BLaER1 treated with 17β-estradiol and CSF1 and Interleukin-3, amounts not matched to agents 10 nM and 100 nM (cell line): ENCODE data around the gene PLXDC2.

Experiments
- H3K27ac ChIP-seq, 11 experiments: shearing (Covaris generic); formaldehyde crosslinking; 2 replicates each; pipeline ENCODE4 v1.8.1; 2022
- H3K27me3 ChIP-seq, 11 experiments: shearing (Covaris generic); formaldehyde crosslinking; 2 replicates each; pipeline ENCODE4 v1.8.1; 2022
- H3K36me3 ChIP-seq, 11 experiments: shearing (Covaris generic); formaldehyde crosslinking; 2 replicates each; pipeline ENCODE4 v1.8.1; 2022
- H3K4me1 ChIP-seq, 10 experiments: shearing (Covaris generic); formaldehyde crosslinking; 2 replicates each; pipeline ENCODE4 v1.8.1; 2022
- H3K4me2 ChIP-seq, 11 experiments: shearing (Covaris generic); formaldehyde crosslinking; 2 replicates each; pipeline ENCODE4 v1.8.1; 2022
- H3K4me3 ChIP-seq, 10 experiments: shearing (Covaris generic); formaldehyde crosslinking; 2 replicates each; pipeline ENCODE4 v1.8.1; 2022
- H3K9ac ChIP-seq, 11 experiments: shearing (Covaris generic); formaldehyde crosslinking; 2 replicates each; pipeline ENCODE4 v1.8.1; 2022
- H3K9me3 ChIP-seq, 11 experiments: shearing (Covaris generic); formaldehyde crosslinking; replicated peaks in 1 of 11; 2 replicates each; pipeline ENCODE4 v1.8.1; 2022
- H4K20me1 ChIP-seq, 11 experiments: shearing (Covaris generic); formaldehyde crosslinking; 2 replicates each; pipeline ENCODE4 v1.8.1; 2022
- Cebpa-rat ChIP-seq, 11 experiments: shearing (Covaris generic); IDR thresholded peaks; 2 replicates each; pipeline ENCODE4 v1.8.1; 2022

Gene PLXDC2

DNA sequence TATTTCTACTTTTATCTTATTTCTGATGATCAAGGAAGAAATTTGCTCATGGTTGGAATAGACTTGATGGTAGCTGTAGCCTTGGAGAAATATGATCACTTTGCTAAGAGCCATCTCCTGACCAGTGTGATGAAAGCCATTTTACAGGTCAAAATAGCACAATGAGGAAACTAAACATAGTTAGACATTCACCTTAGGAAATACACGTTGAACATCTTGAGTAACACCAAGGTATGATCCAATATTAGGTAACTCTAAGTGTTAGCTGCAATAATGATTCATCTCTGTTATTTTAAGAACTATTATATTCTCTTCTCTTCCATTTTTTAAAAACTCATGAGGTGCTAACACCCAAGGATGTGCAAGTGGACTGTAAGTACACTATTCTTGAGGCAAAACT, 328.0 kb downstream of the PLXDC2 start:
- no peak overlapping the region for H3K4me2 ChIP-seq
- no peaks in the 10 kb centered on the region for H3K27me3 ChIP-seq
- TF ChIP-seq Cebpa-rat (IDR thresholded peaks at IDR 0.05), result no peak
- no peak overlapping the region for H3K27ac ChIP-seq
- H3K36me3 ChIP-seq, result peaks cover 0 to 45% (median 5%) of the 10 kb centered on the region in 11 experiments; a peak in 8 of 22 replicates
- H3K9ac ChIP-seq, result no peak overlapping the region
- H4K20me1 ChIP-seq, result no peaks in the 10 kb centered on the region
- H3K4me1 ChIP-seq, result no peaks in the 10 kb centered on the region
- peaks cover 0 to 3% (median 0%) of the 10 kb centered on the region in 11 experiments; a peak in 2 of 22 replicates for H3K9me3 ChIP-seq
- H3K4me3 ChIP-seq, result no peak overlapping the region

DNA sequence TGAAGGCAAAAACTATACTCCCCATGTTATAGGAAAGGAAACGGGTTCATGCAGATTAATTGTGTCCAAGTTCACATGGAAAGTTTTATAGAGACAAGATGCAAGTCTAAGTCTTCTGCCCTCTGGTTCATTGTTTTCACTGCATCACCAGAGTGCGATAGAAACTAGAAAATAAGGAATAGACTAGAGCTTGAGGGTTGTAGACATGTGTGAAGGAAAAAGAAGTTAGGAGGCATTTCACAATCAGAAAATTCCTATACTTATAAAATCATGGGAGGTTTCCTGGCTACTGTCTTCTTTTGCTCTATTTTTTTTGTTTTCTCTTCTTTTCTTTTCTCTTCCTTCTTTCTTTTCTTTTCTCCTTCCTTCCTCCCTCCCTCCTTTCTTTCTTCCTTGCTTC, 329.8 kb downstream of the PLXDC2 start:
- no peak overlapping the region for H3K27ac ChIP-seq
- no peaks in the 10 kb centered on the region for H3K4me1 ChIP-seq
- no peaks in the 10 kb centered on the region; a peak in 1 of 22 replicates for H4K20me1 ChIP-seq
- H3K4me3 ChIP-seq, result no peak overlapping the region
- no peaks in the 10 kb centered on the region for H3K27me3 ChIP-seq
- no peak for TF ChIP-seq Cebpa-rat (IDR thresholded peaks at IDR 0.05)
- H3K9me3 ChIP-seq, result no peaks in the 10 kb centered on the region
- H3K4me2 ChIP-seq, result no peak overlapping the region
- H3K36me3 ChIP-seq, result peaks cover 0 to 58% (median 5%) of the 10 kb centered on the region in 11 experiments; a peak in 9 of 22 replicates
- no peak overlapping the region for H3K9ac ChIP-seq

GRCh38 chr10:20147684-20148083, 331.5 kb downstream of the PLXDC2 start:
- Histone ChIP-seq H3K4me1 (peaks cover 0 to 8% (median 0%) of the 10 kb centered on the region in 10 experiments; a peak in 2 of 20 replicates), H3K4me2 (no peak overlapping the region), H3K4me3 (no peak overlapping the region), H3K27ac (no peak overlapping the region), H3K9ac (no peak overlapping the region), H4K20me1 (no peaks in the 10 kb centered on the region; a peak in 1 of 22 replicates), H3K36me3 (peaks cover 0 to 63% (median 5%) of the 10 kb centered on the region in 11 experiments; a peak in 9 of 22 replicates), H3K9me3 (no peaks in the 10 kb centered on the region), H3K27me3 (no peaks in the 10 kb centered on the region)
- no peak for TF ChIP-seq Cebpa-rat (IDR thresholded peaks at IDR 0.05)

DNA sequence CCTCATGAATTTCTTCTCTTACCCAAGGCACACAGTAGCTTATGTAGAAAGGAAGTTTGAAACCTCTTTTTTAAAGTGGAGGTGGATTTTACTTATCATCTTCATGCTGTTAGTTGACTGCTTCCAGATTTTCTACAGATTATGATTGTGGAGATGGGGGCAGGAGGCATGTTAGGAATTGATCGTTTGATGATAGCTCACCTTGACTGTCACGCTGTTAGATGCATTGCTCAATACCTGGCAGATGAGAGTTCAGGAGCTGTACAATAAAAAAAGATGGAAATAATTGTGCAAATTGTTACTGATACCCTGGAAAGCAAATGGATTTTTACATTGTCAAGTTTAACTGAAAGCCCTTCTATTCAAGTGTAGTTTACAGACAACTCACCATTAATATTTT, 340.3 kb downstream of the PLXDC2 start:
- no peaks in the 10 kb centered on the region for H3K27me3 ChIP-seq
- no peak for TF ChIP-seq Cebpa-rat (IDR thresholded peaks at IDR 0.05)
- peaks cover 0 to 7% (median 0%) of the 10 kb centered on the region in 10 experiments; a peak in 2 of 20 replicates for H3K4me1 ChIP-seq

DNA sequence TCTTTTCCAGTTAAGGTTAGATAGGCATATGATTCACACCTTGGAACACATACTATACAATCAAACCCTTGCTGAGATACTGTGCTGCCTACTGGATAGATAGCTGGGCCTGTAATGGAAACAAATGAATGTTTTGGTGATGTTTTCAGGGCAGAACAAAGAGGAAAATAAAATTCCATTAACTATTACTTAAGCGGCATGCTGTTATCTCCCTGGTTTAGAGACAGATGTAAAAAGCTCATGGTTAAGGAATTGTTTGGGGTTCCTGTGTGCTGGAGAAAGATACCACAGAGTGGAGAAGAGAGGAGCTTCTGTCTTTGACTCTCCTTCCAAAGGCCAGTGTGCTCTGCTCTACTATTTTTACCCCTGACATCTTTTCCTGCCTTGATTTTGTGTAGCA, 341.1 kb downstream of the PLXDC2 start:
- peaks cover 0 to 28% (median 0%) of the 10 kb centered on the region in 11 experiments; a peak in 7 of 22 replicates for H3K36me3 ChIP-seq
- TF ChIP-seq Cebpa-rat (IDR thresholded peaks at IDR 0.05), result no peak
- no peak overlapping the region for H3K27ac ChIP-seq
- no peaks in the 10 kb centered on the region for H3K27me3 ChIP-seq
- peaks cover 0 to under 1% (median 0%) of the 10 kb centered on the region in 10 experiments; a peak in 1 of 20 replicates for H3K4me1 ChIP-seq
- no peaks in the 10 kb centered on the region for H3K9me3 ChIP-seq
- H3K9ac ChIP-seq, result no peak overlapping the region
- no peak overlapping the region for H3K4me2 ChIP-seq
- no peaks in the 10 kb centered on the region for H4K20me1 ChIP-seq
- H3K4me3 ChIP-seq, result no peak overlapping the region

More for the DNA sequence above, 340.3 kb downstream of the PLXDC2 start:
- no peak overlapping the region for H3K27ac ChIP-seq
- H3K9me3 ChIP-seq, result no peaks in the 10 kb centered on the region
- no peak overlapping the region for H3K4me2 ChIP-seq
- no peak overlapping the region for H3K4me3 ChIP-seq
- peaks cover 0 to 28% (median 0%) of the 10 kb centered on the region in 11 experiments; a peak in 7 of 22 replicates for H3K36me3 ChIP-seq
- no peak overlapping the region for H3K9ac ChIP-seq
- H4K20me1 ChIP-seq, result no peaks in the 10 kb centered on the region

DNA sequence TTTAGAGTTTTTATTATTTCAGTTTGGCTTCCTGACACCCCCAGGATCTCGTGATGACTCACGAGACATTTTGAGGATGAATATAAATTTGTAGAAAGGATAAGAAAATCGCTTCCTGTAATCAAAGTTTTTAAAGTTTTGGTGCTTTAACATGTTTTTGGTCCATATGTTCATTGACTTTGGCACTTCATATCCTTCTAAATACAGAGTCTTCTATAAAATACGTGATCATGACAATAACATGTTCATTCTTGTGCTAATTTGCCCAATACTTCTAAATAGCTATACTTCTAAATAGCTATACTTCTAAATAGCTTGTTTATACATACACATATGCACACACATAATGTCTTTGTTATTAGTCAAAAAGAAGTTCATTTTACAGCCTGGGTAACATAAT, 341.9 kb downstream of the PLXDC2 start:
- Histone ChIP-seq H3K27ac (no peak overlapping the region), H3K9me3 (no peaks in the 10 kb centered on the region), H3K9ac (no peak overlapping the region), H3K36me3 (peaks cover 0 to 28% (median 0%) of the 10 kb centered on the region in 11 experiments; a peak in 7 of 22 replicates), H3K4me1 (no peaks in the 10 kb centered on the region), H4K20me1 (no peaks in the 10 kb centered on the region), H3K27me3 (no peaks in the 10 kb centered on the region), H3K4me3 (no peak overlapping the region), H3K4me2 (no peak overlapping the region)
- no peak for TF ChIP-seq Cebpa-rat (IDR thresholded peaks at IDR 0.05)

DNA sequence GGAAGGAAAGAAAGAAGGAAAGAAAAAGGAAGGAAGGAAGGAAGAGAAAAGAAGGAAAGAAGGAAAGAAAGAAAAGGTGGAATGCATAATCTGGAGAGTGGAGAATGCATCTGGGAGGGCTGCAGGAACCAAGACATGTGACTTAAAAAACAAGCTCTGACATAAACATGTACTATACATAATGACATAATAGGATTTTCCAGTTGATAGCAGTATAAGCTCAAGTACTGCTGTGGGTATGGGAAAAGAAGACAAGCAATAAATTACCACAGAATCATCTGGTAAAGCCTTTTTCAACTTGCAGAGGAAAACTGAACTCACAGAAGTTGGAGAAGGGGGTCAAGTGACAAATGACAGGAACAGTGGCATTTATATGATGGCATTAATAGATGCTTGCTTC, 345.9 kb downstream of the PLXDC2 start:
- Histone ChIP-seq H3K27ac (no peak overlapping the region), H3K27me3 (no peaks in the 10 kb centered on the region), H3K9me3 (no peaks in the 10 kb centered on the region), H4K20me1 (no peaks in the 10 kb centered on the region), H3K9ac (no peak overlapping the region), H3K4me3 (no peak overlapping the region), H3K4me2 (no peak overlapping the region), H3K4me1 (no peaks in the 10 kb centered on the region), H3K36me3 (peaks cover 0 to 39% (median 7%) of the 10 kb centered on the region in 11 experiments; a peak in 10 of 22 replicates)
- TF ChIP-seq Cebpa-rat (IDR thresholded peaks at IDR 0.05), result no peak

GRCh38 chr10:20166096-20166675, 350.0 kb downstream of the PLXDC2 start:
- Histone ChIP-seq H3K4me2 (no peak overlapping the region), H3K4me3 (no peak overlapping the region), H3K9me3 (no peaks in the 10 kb centered on the region), H3K36me3 (peaks cover 0 to 21% (median 7%) of the 10 kb centered on the region in 11 experiments; a peak in 9 of 22 replicates), H3K9ac (no peak overlapping the region), H4K20me1 (no peaks in the 10 kb centered on the region), H3K4me1 (no peaks in the 10 kb centered on the region), H3K27ac (no peak overlapping the region), H3K27me3 (no peaks in the 10 kb centered on the region)
- TF ChIP-seq Cebpa-rat (IDR thresholded peaks at IDR 0.05), result no peak

DNA sequence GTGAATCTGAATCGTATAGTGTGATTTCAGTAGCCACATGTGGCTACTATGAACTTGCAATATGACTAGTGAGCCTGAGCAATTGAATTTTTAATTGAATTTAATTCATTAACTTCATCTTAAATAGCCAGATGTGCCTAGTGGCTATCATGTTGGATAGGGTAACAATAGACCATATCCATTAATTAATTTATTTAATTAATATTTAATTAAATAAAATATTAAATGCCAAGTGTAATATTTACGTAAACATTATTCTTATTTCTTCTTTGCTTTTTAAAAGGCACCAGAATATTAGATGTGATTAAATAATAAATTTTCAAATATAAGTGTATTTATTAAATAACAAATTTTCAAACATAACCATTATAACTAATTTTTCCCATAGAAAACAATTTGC, 354.4 kb downstream of the PLXDC2 start:
- no peak overlapping the region for H3K4me3 ChIP-seq

GRCh38 chr10:20173046-20173445, 356.8 kb downstream of the PLXDC2 start:
- peaks cover 0 to 35% (median 5%) of the 10 kb centered on the region in 11 experiments; a peak in 10 of 22 replicates for H3K36me3 ChIP-seq
- no peak overlapping the region for H3K27ac ChIP-seq
- peaks cover 0 to 3% (median 0%) of the 10 kb centered on the region in 11 experiments; a peak in 1 of 22 replicates for H4K20me1 ChIP-seq
- no peaks in the 10 kb centered on the region for H3K27me3 ChIP-seq
- no peak for TF ChIP-seq Cebpa-rat (IDR thresholded peaks at IDR 0.05)
- H3K4me1 ChIP-seq, result no peaks in the 10 kb centered on the region
- H3K4me3 ChIP-seq, result no peak overlapping the region
- H3K9ac ChIP-seq, result no peak overlapping the region
- H3K9me3 ChIP-seq, result no peaks in the 10 kb centered on the region
- no peak overlapping the region for H3K4me2 ChIP-seq

More for the DNA sequence above, 354.4 kb downstream of the PLXDC2 start:
- no peaks in the 10 kb centered on the region for H3K9me3 ChIP-seq
- no peak overlapping the region for H3K9ac ChIP-seq
- H3K27ac ChIP-seq, result no peak overlapping the region
- peaks cover 0 to 25% (median 0%) of the 10 kb centered on the region in 11 experiments; a peak in 3 of 22 replicates for H3K36me3 ChIP-seq
- H3K4me2 ChIP-seq, result no peak overlapping the region
- TF ChIP-seq Cebpa-rat (IDR thresholded peaks at IDR 0.05), result no peak
- no peaks in the 10 kb centered on the region for H3K27me3 ChIP-seq
- no peaks in the 10 kb centered on the region for H3K4me1 ChIP-seq
- H4K20me1 ChIP-seq, result peaks cover 0 to 3% (median 0%) of the 10 kb centered on the region in 11 experiments; a peak in 1 of 22 replicates
